NT2/D1 (cell line): Measurements from ENCODE around the gene ABCC6.

ENCODE experiments used
- DNase-seq: peaks from one replicate; pipeline ENCODE4 v3.0.0-alpha.2; 2011; ENCODE audit warnings: low read depth, low spot score
- H3K27me3 ChIP-seq: 2 replicates; pipeline ENCODE4 v1.6.0; 2011; ENCODE audit warnings: mild to moderate bottlenecking; ENCODE audit not compliant: insufficient read length, insufficient read depth
- H3K36me3 ChIP-seq: 2 replicates; pipeline ENCODE4 v1.6.1; 2011; ENCODE audit warnings: mild to moderate bottlenecking, low read length, mixed read lengths; ENCODE audit not compliant: insufficient read depth, insufficient read length
- H3K4me1 ChIP-seq: 2 replicates; pipeline ENCODE4 v1.5.1; 2011; ENCODE audit not compliant: insufficient read depth, insufficient read length
- H3K4me3 ChIP-seq: 2 replicates; pipeline ENCODE4 v1.5.1; 2011; ENCODE audit warnings: low read depth; ENCODE audit not compliant: insufficient read length
- H3K9ac ChIP-seq: 2 replicates; pipeline ENCODE4 v1.6.0; 2011; ENCODE audit warnings: low read depth; ENCODE audit not compliant: insufficient read length
- H3K9me3 ChIP-seq: 2 replicates; pipeline ENCODE4 v1.5.1; 2011; ENCODE audit warnings: mild to moderate bottlenecking, low read length; ENCODE audit not compliant: insufficient read depth
- SUZ12 ChIP-seq: IDR thresholded peaks from 2 replicates; pipeline ENCODE4 v1.6.1; 2011; ENCODE audit not compliant: insufficient read length, insufficient read depth; ENCODE audit errors: extremely low read depth
- YY1 ChIP-seq: IDR thresholded peaks from 2 replicates; pipeline ENCODE4 v1.6.1; 2011; ENCODE audit not compliant: insufficient read length, insufficient read depth
- ZNF274 ChIP-seq: IDR thresholded peaks from 2 replicates; pipeline ENCODE4 v1.6.1; 2011; ENCODE audit warnings: mild to moderate bottlenecking, low read depth, low read length

ABCC6 gene

GRCh38 chr16:16102738-16103137 lies 120.6 kb downstream of the ABCC6 start:
- TF ChIP-seq ZNF274 (no peak), YY1 (no peak)
- no peaks in the 10 kb centered on the region for H3K4me1 ChIP-seq
- H3K9ac ChIP-seq: no peak overlapping the region
- no peaks in the 10 kb centered on the region for H3K27me3 ChIP-seq
- no peak overlapping the region for H3K4me3 ChIP-seq
- peaks cover 76% of the 10 kb centered on the region for H3K36me3 ChIP-seq
- DNase-seq: no peak
- H3K9me3 ChIP-seq: peaks cover 6% of the 10 kb centered on the region; the same call in 1 of the 2 replicates

GRCh38 chr16:16101585-16101984 lies 121.7 kb downstream of the ABCC6 start:
- Histone ChIP-seq H3K4me3 (no peak overlapping the region), H3K9ac (no peak overlapping the region), H3K27me3 (no peaks in the 10 kb centered on the region), H3K9me3 (peaks cover 6% of the 10 kb centered on the region; the same call in 1 of the 2 replicates), H3K4me1 (no peaks in the 10 kb centered on the region), H3K36me3 (peaks cover 74% of the 10 kb centered on the region)
- TF ChIP-seq YY1 (no peak), SUZ12 (no peak), ZNF274 (no peak)
- DNase-seq: no peak

GRCh38 chr16:16100631-16101030 lies 122.7 kb downstream of the ABCC6 start:
- Histone ChIP-seq H3K27me3 (no peaks in the 10 kb centered on the region), H3K4me3 (no peak overlapping the region), H3K4me1 (no peaks in the 10 kb centered on the region), H3K9ac (no peak overlapping the region), H3K36me3 (peaks cover 67% of the 10 kb centered on the region), H3K9me3 (peaks cover 6% of the 10 kb centered on the region; the same call in 1 of the 2 replicates)
- no peak for DNase-seq
- no peak for TF ChIP-seq ZNF274
- no peak for TF ChIP-seq YY1
- no peak for TF ChIP-seq SUZ12

GRCh38 chr16:16099320-16099719 lies 124.0 kb downstream of the ABCC6 start:
- H3K36me3 ChIP-seq: peaks cover 58% of the 10 kb centered on the region
- H3K4me1 ChIP-seq: no peaks in the 10 kb centered on the region
- no peak overlapping the region for H3K4me3 ChIP-seq
- TF ChIP-seq YY1 (no peak), ZNF274 (no peak), SUZ12 (no peak)
- no peaks in the 10 kb centered on the region for H3K27me3 ChIP-seq
- no peak for DNase-seq
- no peak overlapping the region for H3K9ac ChIP-seq
- peaks cover 6% of the 10 kb centered on the region; the same call in 1 of the 2 replicates for H3K9me3 ChIP-seq
